ENCODE measurements around the gene SLAMF1. TPM values are rescaled to one million over a fixed set of nuclear protein-coding genes. Genes with fewer than 3 reads are reported as not detected.
"Not testable (repeated sequence)": the region's sequence is repeated elsewhere in the genome, so short reads cannot be mapped to it uniquely, and the experiment has no call there.

SLAMF1 gene
- total RNA-seq, 2 experiments from 2014 or later, result 41.3 to 42.6 TPM

DNA sequence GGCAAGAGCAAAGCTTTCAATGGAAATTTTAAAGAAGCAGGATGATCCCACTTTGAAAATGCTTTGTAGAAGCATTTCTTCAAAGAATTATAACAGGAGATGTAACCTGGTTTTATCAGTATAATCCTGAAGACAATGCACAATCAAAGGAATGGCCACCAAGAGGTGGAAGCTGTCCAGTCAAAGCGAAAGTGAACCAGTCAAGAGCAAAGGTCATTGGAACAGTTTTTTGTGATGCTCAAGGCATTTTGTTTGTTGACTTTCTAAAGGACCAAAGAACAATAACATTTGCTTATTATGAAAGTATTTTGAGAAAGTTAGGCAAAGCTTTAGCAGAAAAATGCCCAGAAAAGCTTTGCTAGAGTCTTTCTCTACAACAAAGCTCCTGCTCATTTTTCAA, 62.1 kb downstream of the SLAMF1 start:
- ATAC-seq (ENCODE audit: low read depth), result no peak

DNA sequence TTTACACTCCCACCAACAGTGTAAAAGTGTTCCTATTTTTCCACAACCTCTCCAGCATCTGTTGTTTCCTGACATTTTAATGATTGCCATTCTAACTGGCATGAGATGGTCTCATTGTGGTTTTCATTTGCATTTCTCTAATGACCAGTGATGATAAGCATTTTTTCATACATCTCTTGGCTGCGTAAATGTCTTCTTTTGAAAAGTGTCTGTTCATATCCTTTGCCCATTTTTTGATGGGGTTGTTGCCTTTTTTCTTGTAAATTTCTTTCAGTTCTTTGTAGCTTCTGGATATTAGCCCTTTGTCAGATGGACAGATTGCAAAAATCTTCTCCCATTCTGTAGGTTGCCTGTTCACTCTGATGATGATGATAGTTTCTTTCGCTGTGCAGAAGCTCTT, 63.9 kb downstream of the SLAMF1 start:
- not testable (repeated sequence) for H3K27ac Mint-ChIP-seq; H3K27me3 Mint-ChIP-seq; DNase-seq; H3K9me3 Mint-ChIP-seq; ATAC-seq (ENCODE audit: low read depth); H3K4me3 Mint-ChIP-seq
- POLR2A ChIA-PET, result interaction anchor here (1.2 kb wide), 1 partner anchor 29 kb away, joined by 3 read pairs; no protein-coding TSS in a partner anchor
- peaks cover 17% of the 10 kb centered on the region for H3K36me3 Mint-ChIP-seq
- H3K4me1 Mint-ChIP-seq, result peaks cover 28% of the 10 kb centered on the region

More for the DNA sequence above, 62.1 kb downstream of the SLAMF1 start:
- Mint-ChIP-seq H3K27ac (no peak overlapping the region), H3K4me3 (no peak overlapping the region), H3K36me3 (peaks cover 17% of the 10 kb centered on the region), H3K9me3 (peaks cover 8% of the 10 kb centered on the region), H3K27me3 (no peaks in the 10 kb centered on the region), H3K4me1 (peaks cover 16% of the 10 kb centered on the region)
- no peak for DNase-seq
- POLR2A ChIA-PET, result no interaction called here

DNA sequence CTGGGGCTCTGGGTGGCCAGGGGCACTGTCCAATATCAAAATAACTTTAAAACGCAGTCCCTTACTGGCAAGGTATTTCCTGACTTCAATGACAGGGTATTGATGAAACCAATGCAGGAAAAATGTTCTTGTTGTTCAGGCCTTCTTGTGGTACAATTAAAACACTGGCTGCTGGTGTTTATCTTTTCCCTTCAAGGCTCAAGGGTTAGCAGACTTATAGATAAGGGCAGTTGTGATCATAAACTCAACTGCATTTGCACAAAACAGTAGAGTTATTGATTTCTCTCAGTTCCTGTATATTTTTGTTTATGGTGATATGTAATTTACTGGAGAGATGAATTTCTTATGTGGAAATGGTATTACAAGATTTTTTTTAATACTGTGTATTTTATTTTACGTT, 64.9 kb downstream of the SLAMF1 start:
- POLR2A ChIA-PET, result no interaction called here
- Mint-ChIP-seq H3K27ac (no peak overlapping the region), H3K4me3 (no peak overlapping the region), H3K27me3 (no peaks in the 10 kb centered on the region), H3K9me3 (peaks cover 8% of the 10 kb centered on the region), H3K36me3 (peaks cover 17% of the 10 kb centered on the region), H3K4me1 (peaks cover 34% of the 10 kb centered on the region)
- ATAC-seq (ENCODE audit: low read depth), result no peak
- no peak for DNase-seq

DNA sequence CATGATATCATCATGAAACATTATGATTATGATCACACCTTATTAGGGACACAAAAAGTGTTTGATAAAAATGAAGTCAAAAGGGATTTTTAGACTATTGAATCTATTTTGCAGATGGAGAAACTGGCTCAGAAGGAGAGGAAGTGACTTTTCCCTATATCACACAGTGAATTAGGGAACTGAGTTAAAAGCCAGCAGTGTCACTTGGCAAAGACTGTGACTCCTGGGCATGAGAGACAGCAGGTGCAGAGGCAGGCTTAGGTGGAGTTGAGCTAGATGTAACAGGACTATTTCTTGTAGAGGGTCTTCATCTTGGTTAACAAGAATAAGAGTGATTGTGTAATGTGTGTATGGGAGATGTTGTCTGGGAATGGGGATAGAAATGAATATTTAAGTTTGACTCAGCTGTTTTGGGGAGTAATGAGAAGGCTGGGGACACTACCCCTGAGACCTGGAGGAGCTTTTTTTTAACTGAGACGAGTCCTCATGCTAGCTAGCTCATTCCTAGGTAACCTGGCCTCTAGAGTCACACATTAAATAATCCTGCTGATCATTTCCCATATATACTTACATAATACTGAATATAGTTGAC, 66.5 kb downstream of the SLAMF1 start:
- DNase-seq (no peak), ATAC-seq (ENCODE audit: low read depth) (no peak)
- Mint-ChIP-seq H3K4me1 (peaks cover 45% of the 10 kb centered on the region), H3K36me3 (peaks cover 17% of the 10 kb centered on the region), H3K4me3 (no peak overlapping the region), H3K27me3 (no peaks in the 10 kb centered on the region), H3K27ac (peak overlapping the region; percentile 15), H3K9me3 (peaks cover 6% of the 10 kb centered on the region)
- POLR2A ChIA-PET, result no interaction called here

DNA sequence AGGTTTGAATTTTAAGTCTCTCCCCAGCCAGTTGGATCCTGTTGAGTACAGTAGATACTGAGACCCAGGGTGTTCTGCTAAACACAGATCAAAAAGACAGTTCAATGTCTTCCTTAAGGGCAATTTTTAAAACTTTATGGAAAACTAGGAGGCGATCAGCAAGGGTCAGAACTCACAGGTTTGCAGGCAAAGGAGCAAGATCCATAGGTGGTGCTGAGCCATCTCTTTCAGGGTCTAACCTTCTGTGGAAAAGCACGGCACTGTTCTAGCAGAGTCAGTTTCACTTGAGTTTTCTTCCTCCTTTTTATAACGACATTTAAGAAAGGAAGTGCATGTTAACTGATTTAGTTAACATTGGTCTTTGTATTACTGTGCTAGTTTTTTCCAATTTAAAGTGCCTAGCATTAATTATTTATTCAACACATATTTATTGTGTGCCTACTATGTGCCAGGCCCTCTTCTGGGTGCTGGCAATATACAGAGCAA, 67.6 kb downstream of the SLAMF1 start, which contains the start of gene CD84:
Gene CD84 (minus strand): TSS at position 281 of the 486 bp plus-strand sequence. CDS start 59 bp downstream, at position 222.
- peak; percentile 21 for ATAC-seq (ENCODE audit: low read depth)
- Mint-ChIP-seq H3K27me3 (no peaks in the 10 kb centered on the region), H3K4me3 (peak within 1 kb of the TSS; percentile 91), H3K9me3 (peaks cover 6% of the 10 kb centered on the region), H3K4me1 (peaks cover 52% of the 10 kb centered on the region), H3K36me3 (peaks cover 18% of the 10 kb centered on the region), H3K27ac (peak within 1 kb of the TSS; percentile 96)
- POLR2A ChIA-PET, result interaction anchor here (0.9 to 2.7 kb wide), 4 partner anchors 11 to 39 kb away, joined by 3 to 14 read pairs (median 6); no protein-coding TSS in a partner anchor
- no peak for DNase-seq

DNA sequence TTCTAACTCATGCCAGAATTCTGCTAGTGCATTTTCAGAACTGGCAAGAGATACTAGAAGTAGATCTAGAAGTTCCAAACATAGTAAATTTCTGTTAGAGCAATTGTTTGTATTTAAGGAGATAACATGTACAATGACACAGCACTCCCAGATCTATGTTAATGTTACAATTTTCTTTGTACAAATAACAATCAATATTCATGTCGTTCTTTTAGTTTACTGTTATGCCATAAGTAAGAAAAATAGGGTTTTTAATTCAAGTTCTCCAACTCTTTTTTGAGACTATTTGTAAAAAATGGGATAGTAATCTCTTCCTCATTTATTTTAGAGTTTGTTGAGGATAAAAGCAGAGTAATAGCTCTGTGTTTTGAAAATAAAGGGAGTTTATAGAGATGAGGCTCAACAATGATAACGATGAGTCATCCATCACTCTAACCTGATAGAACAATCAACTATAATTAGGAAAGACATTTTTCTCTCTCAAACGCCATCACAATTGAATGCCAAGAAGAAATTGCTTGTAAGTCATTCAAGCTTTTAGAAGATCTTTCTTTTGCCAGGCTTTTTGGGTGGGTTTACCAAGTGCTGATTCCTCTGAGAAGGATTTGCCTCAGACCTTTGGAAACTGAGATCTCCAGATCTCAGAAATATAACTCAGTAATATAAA, 68.2 kb downstream of the SLAMF1 start:
- peak overlapping the region; percentile 91 for H3K4me3 Mint-ChIP-seq
- H3K36me3 Mint-ChIP-seq, result peaks cover 12% of the 10 kb centered on the region
- DNase-seq (no peak), ATAC-seq (ENCODE audit: low read depth) (no peak)
- H3K27ac Mint-ChIP-seq, result peak overlapping the region; percentile 96
- peaks cover 52% of the 10 kb centered on the region for H3K4me1 Mint-ChIP-seq
- POLR2A ChIA-PET, result interaction anchor here (0.9 to 2.7 kb wide), 5 partner anchors 10 to 56 kb away, joined by 3 to 14 read pairs (median 4); no protein-coding TSS in a partner anchor
- peaks cover 4% of the 10 kb centered on the region for H3K9me3 Mint-ChIP-seq
- no peaks in the 10 kb centered on the region for H3K27me3 Mint-ChIP-seq

DNA sequence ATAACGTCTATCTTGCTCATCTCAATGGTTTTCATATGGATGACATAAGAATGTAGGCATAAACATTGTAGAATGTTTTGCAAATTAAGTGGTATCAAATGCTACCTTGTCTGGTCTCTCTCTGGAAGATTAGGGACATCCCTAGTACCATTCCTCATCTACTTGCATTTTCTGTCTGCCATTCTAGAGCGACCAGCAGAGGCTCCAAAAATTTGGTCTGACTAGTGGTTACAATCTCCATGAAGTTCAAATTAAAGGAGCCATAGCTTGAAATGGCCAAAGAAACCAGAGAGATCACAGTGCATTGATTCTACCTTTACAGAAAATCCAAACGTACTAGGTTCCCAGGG, 68.7 kb downstream of the SLAMF1 start:
- peak overlapping the region; percentile 91 for H3K4me3 Mint-ChIP-seq
- no peaks in the 10 kb centered on the region for H3K27me3 Mint-ChIP-seq
- peaks cover 56% of the 10 kb centered on the region for H3K4me1 Mint-ChIP-seq
- H3K27ac Mint-ChIP-seq, result peak overlapping the region; percentile 96
- DNase-seq, result no peak
- H3K9me3 Mint-ChIP-seq, result peaks cover under 1% of the 10 kb centered on the region
- no peak for ATAC-seq (ENCODE audit: low read depth)
- POLR2A ChIA-PET, result interaction anchor here (0.6 to 2.7 kb wide), 7 partner anchors 10 to 56 kb away, joined by 3 to 14 read pairs (median 4); no protein-coding TSS in a partner anchor
- H3K36me3 Mint-ChIP-seq, result peaks cover 12% of the 10 kb centered on the region

DNA sequence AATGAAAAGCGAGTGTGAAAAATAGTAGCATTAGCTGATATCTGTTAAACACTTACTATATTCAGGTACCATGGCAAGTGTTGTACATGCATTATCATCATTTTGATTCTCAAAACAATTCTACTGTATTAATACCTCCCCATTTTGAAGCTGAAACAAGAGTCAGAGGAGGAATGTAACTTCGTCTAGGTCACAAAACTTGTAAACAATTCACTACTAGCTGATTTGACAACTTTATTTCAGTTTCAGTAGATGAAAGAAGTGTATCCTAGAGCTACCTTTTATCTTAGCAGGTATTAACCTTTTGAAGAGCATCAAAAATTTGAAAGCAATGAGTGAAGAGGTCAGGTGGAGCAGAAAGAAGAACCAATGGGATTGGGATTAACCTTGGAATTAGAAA, 69.2 kb downstream of the SLAMF1 start:
- no peak for ATAC-seq (ENCODE audit: low read depth)

DNA sequence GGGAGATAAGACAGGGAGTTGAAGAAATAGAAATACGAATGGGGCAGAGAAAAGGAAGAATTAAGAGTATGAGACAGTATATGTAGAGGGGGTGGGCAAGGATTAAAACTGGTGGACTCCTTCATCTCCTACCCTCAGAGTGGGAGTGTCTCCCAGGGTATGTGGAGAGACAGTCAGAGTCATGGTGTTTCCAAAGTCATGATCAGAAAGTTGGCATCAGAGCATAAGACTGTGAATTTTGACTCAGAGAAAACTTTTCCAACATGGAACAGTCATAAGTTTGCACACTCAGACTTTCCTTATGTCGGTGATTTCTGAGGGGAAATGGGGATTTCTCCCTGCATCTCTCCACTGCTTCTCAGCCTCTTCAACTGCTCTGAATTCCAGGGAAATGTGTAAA, 70.0 kb downstream of the SLAMF1 start:
- POLR2A ChIA-PET, result interaction anchor here (2.7 kb wide), 1 partner anchor 9 kb away, joined by 14 read pairs; no protein-coding TSS in a partner anchor
- H3K36me3 Mint-ChIP-seq, result peaks cover 13% of the 10 kb centered on the region
- ATAC-seq (ENCODE audit: low read depth) (no peak), DNase-seq (no peak)
- no peaks in the 10 kb centered on the region for H3K9me3 Mint-ChIP-seq
- H3K27ac Mint-ChIP-seq, result peak overlapping the region; percentile 96
- H3K4me3 Mint-ChIP-seq, result peak overlapping the region; percentile 91
- H3K27me3 Mint-ChIP-seq, result no peaks in the 10 kb centered on the region
- H3K4me1 Mint-ChIP-seq, result peaks cover 62% of the 10 kb centered on the region

More for the DNA sequence above, 69.2 kb downstream of the SLAMF1 start:
- H3K27me3 Mint-ChIP-seq, result no peaks in the 10 kb centered on the region
- no peak for DNase-seq
- H3K9me3 Mint-ChIP-seq, result no peaks in the 10 kb centered on the region
- peaks cover 10% of the 10 kb centered on the region for H3K36me3 Mint-ChIP-seq
- peaks cover 59% of the 10 kb centered on the region for H3K4me1 Mint-ChIP-seq
- POLR2A ChIA-PET, result interaction anchor here (0.6 to 2.7 kb wide), 6 partner anchors 9 to 55 kb away, joined by 3 to 14 read pairs (median 4); no protein-coding TSS in a partner anchor
- peak overlapping the region; percentile 82 for H3K27ac Mint-ChIP-seq
- H3K4me3 Mint-ChIP-seq, result peak overlapping the region; percentile 91

DNA sequence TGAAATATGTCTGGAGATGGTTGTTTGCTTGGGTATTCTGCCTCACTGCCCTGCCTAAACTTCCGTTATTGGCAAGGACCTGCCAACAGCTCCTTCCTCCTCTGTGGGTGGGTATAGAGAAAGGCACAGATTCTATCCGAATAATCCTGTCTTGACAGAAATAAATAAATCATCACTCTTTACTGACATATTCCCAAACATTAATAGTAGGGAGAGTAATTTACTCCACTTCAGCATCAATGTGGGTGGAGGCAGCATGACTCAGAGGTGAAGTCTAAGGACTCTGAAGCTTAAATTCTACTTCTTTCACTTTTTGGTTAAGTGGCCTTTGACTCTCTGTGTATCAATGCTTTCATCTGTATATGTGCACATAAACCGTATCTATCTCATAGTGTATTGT, 70.5 kb downstream of the SLAMF1 start:
- H3K27me3 Mint-ChIP-seq, result no peaks in the 10 kb centered on the region

DNA sequence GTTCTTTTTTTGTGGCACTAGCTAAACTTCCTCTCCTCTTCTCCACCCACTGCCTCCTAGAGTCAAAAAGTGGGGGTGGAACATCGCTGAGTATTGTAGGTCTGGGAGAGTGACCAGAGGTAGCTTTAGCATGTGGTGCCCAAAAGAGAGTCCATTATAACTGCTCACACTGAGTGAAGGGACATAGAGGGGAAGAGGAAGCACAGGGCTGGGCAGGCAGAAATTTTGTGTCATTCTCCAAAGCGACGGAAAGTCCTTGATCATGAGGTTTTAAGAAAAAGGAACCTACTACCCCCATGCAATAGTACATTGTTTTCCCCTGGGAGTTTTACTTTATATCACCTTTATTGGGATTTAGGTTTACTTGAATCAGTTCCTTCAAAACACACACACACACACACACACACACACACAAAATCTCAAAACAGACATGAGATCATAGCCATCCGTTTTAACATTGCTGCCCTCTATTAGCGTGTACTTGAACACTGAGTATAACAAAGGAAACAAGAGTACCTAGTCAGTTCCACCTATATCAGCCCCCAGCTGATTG, 71.7 kb downstream of the SLAMF1 start:
- ATAC-seq (ENCODE audit: low read depth) (peak; percentile 30), DNase-seq (no peak)
- Mint-ChIP-seq H3K27ac (peak overlapping the region; percentile 96), H3K9me3 (peaks cover 4% of the 10 kb centered on the region), H3K27me3 (no peaks in the 10 kb centered on the region), H3K4me3 (peak overlapping the region; percentile 79), H3K4me1 (peaks cover 67% of the 10 kb centered on the region), H3K36me3 (peaks cover 25% of the 10 kb centered on the region)
- POLR2A ChIA-PET, result interaction anchor here (0.7 to 1.8 kb wide), 3 partner anchors 7 to 53 kb away, joined by 3 to 5 read pairs (median 4); no protein-coding TSS in a partner anchor

More for the DNA sequence above, 70.5 kb downstream of the SLAMF1 start:
- peaks cover 17% of the 10 kb centered on the region for H3K36me3 Mint-ChIP-seq
- H3K27ac Mint-ChIP-seq, result peak overlapping the region; percentile 96
- POLR2A ChIA-PET, result interaction anchor here (1.3 kb wide), 1 partner anchor 9 kb away, joined by 5 read pairs; no protein-coding TSS in a partner anchor
- ATAC-seq (ENCODE audit: low read depth), result peak; percentile 65
- H3K9me3 Mint-ChIP-seq, result peaks cover under 1% of the 10 kb centered on the region
- H3K4me1 Mint-ChIP-seq, result peaks cover 63% of the 10 kb centered on the region
- DNase-seq, result no peak
- peak overlapping the region; percentile 91 for H3K4me3 Mint-ChIP-seq

DNA sequence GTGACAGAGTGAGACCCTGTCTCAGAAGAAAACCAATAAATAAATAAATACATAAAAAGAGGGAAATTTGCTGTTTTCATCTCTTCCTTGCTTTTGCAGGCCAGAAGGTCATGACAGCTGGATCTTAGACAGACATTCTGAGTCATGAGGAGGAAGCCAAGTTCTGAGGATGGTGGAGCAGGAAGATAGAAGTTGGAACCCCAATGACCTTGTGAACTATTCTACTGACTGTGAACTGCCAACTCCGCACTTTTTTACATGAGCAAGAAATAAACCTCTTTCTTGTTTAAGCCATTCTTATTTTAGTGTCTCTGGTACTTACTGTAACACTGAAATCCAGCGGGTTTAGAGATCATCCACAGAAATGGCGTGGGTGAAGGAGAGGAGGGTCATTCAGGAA, 76.0 kb downstream of the SLAMF1 start:
- ATAC-seq (ENCODE audit: low read depth) (no peak), DNase-seq (no peak)
- no peaks in the 10 kb centered on the region for H3K27me3 Mint-ChIP-seq
- H3K27ac Mint-ChIP-seq, result no peak overlapping the region
- peaks cover 39% of the 10 kb centered on the region for H3K36me3 Mint-ChIP-seq
- POLR2A ChIA-PET, result no interaction called here
- peaks cover 69% of the 10 kb centered on the region for H3K4me1 Mint-ChIP-seq
- no peak overlapping the region for H3K4me3 Mint-ChIP-seq
- H3K9me3 Mint-ChIP-seq, result peaks cover 4% of the 10 kb centered on the region

DNA sequence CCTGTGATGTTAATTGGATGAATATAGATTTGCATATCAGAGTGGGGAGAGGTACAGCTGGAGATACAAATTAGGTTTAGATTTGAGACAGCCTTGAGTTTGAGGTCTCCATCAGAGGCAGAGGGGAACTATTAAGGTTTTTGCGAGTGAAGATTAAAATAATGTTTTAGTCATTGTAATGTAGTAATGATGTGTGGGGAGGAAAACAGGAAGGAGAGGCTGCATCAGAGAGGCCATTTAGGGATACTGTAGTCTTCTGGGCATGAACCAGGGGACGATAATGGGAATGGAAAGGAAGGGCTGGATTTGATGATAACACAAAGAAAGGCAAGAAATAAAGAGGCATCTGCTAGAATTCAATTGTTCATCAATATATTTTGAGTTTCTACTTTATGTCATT, 77.0 kb downstream of the SLAMF1 start:
- Mint-ChIP-seq H3K27me3 (no peaks in the 10 kb centered on the region), H3K4me3 (peak overlapping the region; percentile 38), H3K9me3 (peaks cover 4% of the 10 kb centered on the region), H3K4me1 (peaks cover 67% of the 10 kb centered on the region), H3K36me3 (peaks cover 43% of the 10 kb centered on the region), H3K27ac (peak overlapping the region; percentile 72)
- DNase-seq, result no peak
- POLR2A ChIA-PET, result no interaction called here
- no peak for ATAC-seq (ENCODE audit: low read depth)

Measured in activated naive CD8-positive, alpha-beta T cell treated with anti-CD3 and anti-CD28 coated beads, Interleukin-2, amount 10 ng/mL, durations not matched to agents 7 days and 5 days (primary cell).